Measurements from ENCODE around the gene ITIH2.

DNA sequence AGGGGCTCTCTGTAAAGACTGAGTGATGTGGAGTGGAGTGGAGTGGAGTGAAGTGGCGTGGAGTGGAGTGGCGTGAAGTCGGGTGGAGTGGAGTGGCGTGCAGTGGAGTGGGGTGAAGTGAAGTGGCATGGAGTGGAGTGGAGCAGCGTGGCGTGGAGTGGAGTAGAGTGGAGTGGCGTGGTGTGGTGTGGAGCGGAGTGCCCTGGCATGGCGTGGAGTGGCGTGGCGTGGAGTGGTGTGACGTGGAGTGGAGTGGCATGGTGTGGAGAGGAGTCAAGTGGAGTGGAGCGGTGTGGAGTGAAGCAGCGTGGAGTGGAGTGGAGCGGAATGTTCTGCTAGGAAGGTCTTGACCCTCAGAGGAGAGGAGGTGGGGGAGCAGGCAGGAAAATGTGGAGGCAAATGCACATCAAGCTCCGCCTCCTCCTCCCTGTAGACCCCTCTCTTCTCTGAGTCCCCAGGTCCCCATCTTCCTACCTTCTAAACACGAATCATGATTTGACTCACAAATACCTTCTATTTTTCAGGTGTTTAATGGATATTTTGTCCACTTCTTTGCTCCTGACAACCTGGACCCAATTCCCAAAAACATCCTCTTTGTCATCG lies 19.9 kb downstream of the ITIH2 start:
- TF ChIP-seq CTCF (IDR thresholded peaks at IDR 0.05; ENCODE audit: low read depth, low read length) (no peak), EZH2phosphoT487 (IDR thresholded peaks at IDR 0.05; ENCODE audit: low read depth) (no peak)
